Neutrophil (primary cell): ENCODE data around the gene PCAT6.
A peak's percentile ranks its signal among the peaks of the same experiment; 100 is the strongest.

ENCODE experiments used
- H3K27ac ChIP-seq: fragments of 200-600 bp; sonication (generic); 2 replicates; pipeline ENCODE4 v1.5.1; 2016; ENCODE audit warnings: mild to moderate bottlenecking, moderate library complexity
- H3K27me3 ChIP-seq: fragments of 200-600 bp; sonication (generic); 2 replicates; pipeline ENCODE4 v1.6.0; 2016; ENCODE audit warnings: mild to moderate bottlenecking
- H3K36me3 ChIP-seq: fragments of 200-600 bp; sonication (generic); 2 replicates; pipeline ENCODE4 v1.5.1; 2017
- H3K4me1 ChIP-seq, 2 experiments: fragments of 200-600 bp in 1 of 2; sonication (generic) in 1 of 2; 1 replicate in 1 of 2; 2 replicates in 1 of 2; pipeline versions ENCODE4 v1.5.1 to v1.6.1; 2013 to 2016; ENCODE audit warnings: low read depth in 1 of 2, low read length in 1 of 2, mild to moderate bottlenecking in 1 of 2, moderate library complexity in 1 of 2; ENCODE audit not compliant: control insufficient read depth in 1 of 2, insufficient read depth in 1 of 2
- H3K4me3 ChIP-seq, 2 experiments: fragments of 200-600 bp in 1 of 2; sonication (generic) in 1 of 2; 1 replicate in 1 of 2; 2 replicates in 1 of 2; pipeline ENCODE4 v1.5.1; 2013 to 2016; ENCODE audit warnings: low read depth in 1 of 2, low read length in 1 of 2, mild to moderate bottlenecking in 1 of 2, moderate library complexity in 1 of 2
- H3K9me3 ChIP-seq: fragments of 200-600 bp; sonication (generic); 2 replicates; pipeline ENCODE4 v1.5.1; 2016
- CTCF ChIP-seq: fragments of 200-600 bp; sonication (generic); IDR thresholded peaks from 2 replicates; pipeline ENCODE4 v1.5.1; 2016; ENCODE audit warnings: antibody characterized with exemption

The PCAT6 gene

DNA sequence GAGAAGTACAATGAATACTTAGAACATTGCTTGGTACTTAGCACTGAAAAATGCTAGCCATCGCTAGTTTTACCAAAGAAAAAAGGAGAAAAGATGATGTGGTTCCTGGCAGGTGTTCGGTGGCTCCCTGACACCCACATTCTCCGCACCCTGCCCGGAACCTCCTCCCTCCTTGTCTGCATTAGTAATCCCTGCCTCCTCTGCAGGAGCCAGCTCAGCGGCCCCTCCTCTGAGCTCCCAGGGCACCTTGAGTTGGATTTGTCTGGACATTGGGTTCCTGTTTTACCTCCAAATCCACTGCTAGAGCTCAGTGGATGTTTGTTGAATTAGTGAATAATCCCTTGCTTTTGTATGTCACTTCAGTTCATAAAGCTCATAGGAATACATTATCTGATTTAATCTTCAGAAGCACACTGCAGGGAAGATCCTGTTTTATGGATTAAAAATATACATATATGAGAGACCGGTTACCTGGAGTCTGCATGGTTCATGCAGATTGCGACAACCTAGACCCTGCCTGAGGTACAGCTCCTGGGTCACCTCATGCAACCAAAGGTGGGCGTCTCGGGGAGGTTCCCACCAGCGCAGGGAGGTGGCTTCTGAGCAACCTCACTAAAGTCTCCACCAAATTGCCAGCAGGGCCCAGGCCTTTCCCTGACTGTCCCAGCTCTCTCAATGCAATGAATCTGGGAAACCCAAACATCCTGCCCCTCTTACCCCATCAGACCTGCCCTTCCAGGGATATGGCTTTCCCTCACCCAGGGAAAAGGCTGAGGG lies 24.2 kb downstream of the PCAT6 start:
- no peaks in the 10 kb centered on the region for H3K9me3 ChIP-seq
- H3K27ac ChIP-seq = no peak overlapping the region
- no peaks in the 10 kb centered on the region for H3K27me3 ChIP-seq
- peaks cover 9 to 14% of the 10 kb centered on the region in 2 experiments for H3K4me1 ChIP-seq
- no peak overlapping the region for H3K4me3 ChIP-seq
- H3K36me3 ChIP-seq = no peaks in the 10 kb centered on the region
- TF ChIP-seq CTCF = no peak

GRCh38 chr1:202835548-202836072 lies 24.9 kb downstream of the PCAT6 start:
- Histone ChIP-seq H3K27ac (no peak overlapping the region), H3K36me3 (no peaks in the 10 kb centered on the region), H3K4me3 (no peak overlapping the region), H3K27me3 (no peaks in the 10 kb centered on the region), H3K9me3 (no peaks in the 10 kb centered on the region), H3K4me1 (peaks cover 9 to 17% of the 10 kb centered on the region in 2 experiments)
- no peak for TF ChIP-seq CTCF

GRCh38 chr1:202836623-202837403 lies 26.1 kb downstream of the PCAT6 start:
- Histone ChIP-seq H3K4me1 (peaks cover 9 to 17% of the 10 kb centered on the region in 2 experiments), H3K9me3 (no peaks in the 10 kb centered on the region), H3K27me3 (no peaks in the 10 kb centered on the region), H3K27ac (peak overlapping the region; percentile 21), H3K36me3 (no peaks in the 10 kb centered on the region), H3K4me3 (no peak overlapping the region)
- no peak for TF ChIP-seq CTCF

DNA sequence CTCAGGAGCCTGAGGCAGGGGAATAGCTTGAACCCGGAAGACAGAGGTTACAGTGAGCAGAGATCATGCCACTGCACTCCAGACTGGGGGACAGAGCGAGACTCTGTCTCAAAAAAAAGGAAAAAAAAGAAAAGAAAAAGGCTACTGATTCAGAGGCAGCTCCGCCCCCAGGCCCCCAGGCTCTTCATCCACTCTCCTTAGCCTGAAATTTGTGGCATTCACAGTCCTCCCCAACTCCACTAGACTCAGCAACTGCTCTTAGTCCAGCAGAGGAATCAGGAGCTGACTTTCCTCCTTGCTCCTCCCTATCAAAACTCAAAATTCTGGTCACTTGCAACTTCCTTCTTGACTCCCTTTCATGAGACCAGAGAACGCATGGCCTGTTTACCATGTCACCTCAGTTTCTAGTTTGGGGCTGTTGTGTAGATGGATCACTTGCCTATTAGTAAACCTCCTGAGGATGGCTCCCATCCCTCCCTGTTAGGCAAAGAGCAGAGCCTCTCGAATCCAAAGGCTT lies 27.1 kb downstream of the PCAT6 start:
- Histone ChIP-seq H3K4me1 (peaks cover 9 to 17% of the 10 kb centered on the region in 2 experiments), H3K27ac (no peak overlapping the region), H3K36me3 (no peaks in the 10 kb centered on the region), H3K4me3 (no peak overlapping the region), H3K27me3 (no peaks in the 10 kb centered on the region), H3K9me3 (no peaks in the 10 kb centered on the region)
- TF ChIP-seq CTCF = no peak

DNA sequence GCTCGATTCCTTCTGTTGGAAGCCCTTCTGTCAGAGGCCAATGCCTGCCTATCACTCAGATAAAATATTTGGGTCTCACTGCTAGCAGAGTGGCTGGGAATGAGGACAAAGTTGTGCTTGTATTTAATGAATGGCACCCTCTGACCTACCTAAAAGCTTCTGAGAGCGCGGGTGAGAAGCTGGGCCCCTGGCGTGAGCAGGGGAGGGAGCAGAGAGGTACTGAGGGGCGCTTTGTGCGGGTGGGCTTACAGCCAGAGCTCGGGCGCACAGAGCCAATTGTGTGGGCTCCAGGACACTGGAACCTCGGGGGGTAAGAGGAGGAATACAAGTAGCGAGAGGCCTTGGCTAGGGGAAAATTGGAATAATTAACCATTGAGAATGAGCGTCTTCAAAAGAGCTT lies 32.3 kb downstream of the PCAT6 start:
- TF ChIP-seq CTCF = no peak
- H3K9me3 ChIP-seq = no peaks in the 10 kb centered on the region
- H3K4me3 ChIP-seq = no peak overlapping the region
- no peak overlapping the region for H3K27ac ChIP-seq
- no peaks in the 10 kb centered on the region for H3K27me3 ChIP-seq
- H3K36me3 ChIP-seq = no peaks in the 10 kb centered on the region
- H3K4me1 ChIP-seq = peaks cover 0 to 3% of the 10 kb centered on the region in 2 experiments
